Measurements from ENCODE around the gene SSH2. TPM values are rescaled to one million over a fixed set of nuclear protein-coding genes. Genes with fewer than 3 reads are reported as not detected.

The SSH2 gene
- polyA plus RNA-seq, 3 donors = 31.9 to 66.6 (median 54.0) TPM

GRCh38 chr17:29643817-29644160 lies 286.2 kb downstream of the SSH2 start:
- peaks cover 94% of the 10 kb centered on the region for H4K20me1 ChIP-seq (ENCODE audit: insufficient read depth, low read length)
- no CpG with 5 or more reads among the region's 1 CpG for WGBS (ENCODE audit: insufficient coverage)
- Mint-ChIP-seq H3K27me3 (ENCODE audit: low read depth in 3 of 3) (no peaks in the 10 kb centered on the region), H3K4me1 (peaks cover 23% of the 10 kb centered on the region), H3K27ac (peak overlapping the region in 3 of 7 donors; percentile 4 to 60 (median 45)), H3K36me3 (peaks cover 64 to 90% of the 10 kb centered on the region in 2 donors), H3K4me3 (no peak overlapping the region), H3K9me3 (peaks cover 0 to 2% (median 0%) of the 10 kb centered on the region in 7 donors)
- H3K27ac ChIP-seq (ENCODE audit: low read depth in 1 of 2, low read length in 2 of 2) = peak overlapping the region in 1 of 2 donors; percentile 22
- no peaks in the 10 kb centered on the region for H3K9me3 ChIP-seq (replicated peaks in 1 of 2; ENCODE audit: control insufficient read depth in 1 of 2, insufficient read depth in 1 of 2, low read length in 2 of 2)
- peaks cover 60 to 86% of the 10 kb centered on the region in 2 donors for H3K36me3 ChIP-seq (replicated peaks in 1 of 2; ENCODE audit: control insufficient read depth in 1 of 2, insufficient read depth in 2 of 2, low read length in 2 of 2)
- no peaks in the 10 kb centered on the region for H3K27me3 ChIP-seq (ENCODE audit: control insufficient read depth in 2 of 2, insufficient read depth in 2 of 2, low read length in 2 of 2)
- DNase-seq = no peak
- H3K4me2 ChIP-seq (replicated peaks; ENCODE audit: extremely low read depth, low read length, poor library complexity, severe bottlenecking) = no peak overlapping the region
- no peak overlapping the region for H3K9ac ChIP-seq (ENCODE audit: insufficient read depth, low read length, poor library complexity, severe bottlenecking)
- no peak overlapping the region for H3K4me3 ChIP-seq (replicated peaks in 1 of 3; ENCODE audit: low read depth in 2 of 3, low read length in 3 of 3)
- no peak overlapping the region for H2AFZ ChIP-seq (ENCODE audit: insufficient read depth, low read depth, low read length, poor library complexity, severe bottlenecking)
- peaks cover 7 to 9% of the 10 kb centered on the region in 2 donors for H3K4me1 ChIP-seq (ENCODE audit: control insufficient read depth in 1 of 2, insufficient read depth in 2 of 2, low read length in 2 of 2)
- TF ChIP-seq, protein P1, sequence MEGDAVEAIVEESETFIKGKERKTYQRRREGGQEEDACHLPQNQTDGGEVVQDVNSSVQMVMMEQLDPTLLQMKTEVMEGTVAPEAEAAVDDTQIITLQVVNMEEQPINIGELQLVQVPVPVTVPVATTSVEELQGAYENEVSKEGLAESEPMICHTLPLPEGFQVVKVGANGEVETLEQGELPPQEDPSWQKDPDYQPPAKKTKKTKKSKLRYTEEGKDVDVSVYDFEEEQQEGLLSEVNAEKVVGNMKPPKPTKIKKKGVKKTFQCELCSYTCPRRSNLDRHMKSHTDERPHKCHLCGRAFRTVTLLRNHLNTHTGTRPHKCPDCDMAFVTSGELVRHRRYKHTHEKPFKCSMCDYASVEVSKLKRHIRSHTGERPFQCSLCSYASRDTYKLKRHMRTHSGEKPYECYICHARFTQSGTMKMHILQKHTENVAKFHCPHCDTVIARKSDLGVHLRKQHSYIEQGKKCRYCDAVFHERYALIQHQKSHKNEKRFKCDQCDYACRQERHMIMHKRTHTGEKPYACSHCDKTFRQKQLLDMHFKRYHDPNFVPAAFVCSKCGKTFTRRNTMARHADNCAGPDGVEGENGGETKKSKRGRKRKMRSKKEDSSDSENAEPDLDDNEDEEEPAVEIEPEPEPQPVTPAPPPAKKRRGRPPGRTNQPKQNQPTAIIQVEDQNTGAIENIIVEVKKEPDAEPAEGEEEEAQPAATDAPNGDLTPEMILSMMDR (IDR thresholded peaks at IDR 0.05) = no peak
- intact Hi-C loops (cut with micrococcal nuclease) = loop anchor here (5.0 to 10.0 kb wide), 3 partner anchors 131 to 291 kb away; partner anchors contain the start of gene SSH2 (in 1 of the 2)
- peaks cover 12% of the 10 kb centered on the region for H3K79me2 ChIP-seq (ENCODE audit: insufficient read depth, low read length)

DNA sequence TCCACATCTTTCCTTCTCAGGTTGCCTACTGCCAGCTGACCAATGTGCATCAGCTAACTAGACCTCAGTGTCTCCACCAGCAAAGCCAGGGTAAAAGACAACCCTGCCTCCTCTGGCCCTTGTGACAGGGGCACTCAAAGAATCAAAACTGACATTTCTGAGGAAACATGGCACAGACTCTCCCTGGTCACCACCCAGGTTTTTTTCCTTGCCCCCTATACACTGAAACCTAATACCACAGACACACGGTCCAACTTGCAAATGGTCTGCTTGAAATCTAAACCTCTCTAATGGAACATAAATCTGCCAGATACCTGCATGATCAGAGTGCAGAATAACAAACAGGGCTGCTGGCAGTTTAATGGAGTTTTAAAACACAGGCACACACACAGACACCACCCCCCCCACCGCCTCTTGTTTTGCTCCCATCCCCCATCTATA lies 287.8 kb downstream of the SSH2 start:
- Mint-ChIP-seq H3K36me3 (peaks cover 58 to 90% of the 10 kb centered on the region in 2 donors), H3K27me3 (ENCODE audit: low read depth in 3 of 3) (no peaks in the 10 kb centered on the region), H3K27ac (peak overlapping the region in 4 of 7 donors; percentile 16 to 79 (median 50)), H3K4me3 (no peak overlapping the region), H3K4me1 (peaks cover 24% of the 10 kb centered on the region), H3K9me3 (peaks cover 0 to 2% (median 0%) of the 10 kb centered on the region in 7 donors)
- H3K36me3 ChIP-seq (replicated peaks in 1 of 2; ENCODE audit: control insufficient read depth in 1 of 2, insufficient read depth in 2 of 2, low read length in 2 of 2) = peaks cover 55 to 85% of the 10 kb centered on the region in 2 donors
- TF ChIP-seq, protein P1 (IDR thresholded peaks at IDR 0.05) = no peak
- no peak overlapping the region for H3K4me2 ChIP-seq (replicated peaks; ENCODE audit: extremely low read depth, low read length, poor library complexity, severe bottlenecking)
- no peak overlapping the region for H3K4me3 ChIP-seq (replicated peaks in 1 of 3; ENCODE audit: low read depth in 2 of 3, low read length in 3 of 3)
- H3K4me1 ChIP-seq (ENCODE audit: control insufficient read depth in 1 of 2, insufficient read depth in 2 of 2, low read length in 2 of 2) = peaks cover 7 to 9% of the 10 kb centered on the region in 2 donors
- H3K27me3 ChIP-seq (ENCODE audit: control insufficient read depth in 2 of 2, insufficient read depth in 2 of 2, low read length in 2 of 2) = no peaks in the 10 kb centered on the region
- peaks cover 95% of the 10 kb centered on the region for H4K20me1 ChIP-seq (ENCODE audit: insufficient read depth, low read length)
- intact Hi-C loops (cut with micrococcal nuclease) = loop anchor here (5.0 to 10.0 kb wide), 3 partner anchors 133 to 293 kb away; partner anchors contain the start of gene SSH2 (in 1 of the 2)
- H3K27ac ChIP-seq (ENCODE audit: low read depth in 1 of 2, low read length in 2 of 2) = peak overlapping the region in 1 of 2 donors; percentile 51
- DNase-seq = no peak
- H2AFZ ChIP-seq (ENCODE audit: insufficient read depth, low read depth, low read length, poor library complexity, severe bottlenecking) = no peak overlapping the region
- WGBS (ENCODE audit: insufficient coverage) = 86% methylated on average over 1 of the region's 2 CpGs
- no peak overlapping the region for H3K9ac ChIP-seq (ENCODE audit: insufficient read depth, low read length, poor library complexity, severe bottlenecking)
- H3K79me2 ChIP-seq (ENCODE audit: insufficient read depth, low read length) = peaks cover 12% of the 10 kb centered on the region
- H3K9me3 ChIP-seq (replicated peaks in 1 of 2; ENCODE audit: control insufficient read depth in 1 of 2, insufficient read depth in 1 of 2, low read length in 2 of 2) = no peaks in the 10 kb centered on the region
